NCI-H345 treated with DMSO at 0.1 percent for 48 hours (cell line): Measurements from ENCODE around the gene DNAJB12.
"Not testable (repeated sequence)": the region's sequence is repeated elsewhere in the genome, so short reads cannot be mapped to it uniquely, and the experiment has no call there.

Experiments
- DNase-seq: peaks from one replicate; lab custom pipeline; 2025; ENCODE audit not compliant: unreplicated experiment; lab: John Stamatoyannopoulos, UW

Gene DNAJB12

GRCh38 chr10:72353965-72354355 is 759 bp downstream of the DNAJB12 start:
- no peak for DNase-seq

DNA sequence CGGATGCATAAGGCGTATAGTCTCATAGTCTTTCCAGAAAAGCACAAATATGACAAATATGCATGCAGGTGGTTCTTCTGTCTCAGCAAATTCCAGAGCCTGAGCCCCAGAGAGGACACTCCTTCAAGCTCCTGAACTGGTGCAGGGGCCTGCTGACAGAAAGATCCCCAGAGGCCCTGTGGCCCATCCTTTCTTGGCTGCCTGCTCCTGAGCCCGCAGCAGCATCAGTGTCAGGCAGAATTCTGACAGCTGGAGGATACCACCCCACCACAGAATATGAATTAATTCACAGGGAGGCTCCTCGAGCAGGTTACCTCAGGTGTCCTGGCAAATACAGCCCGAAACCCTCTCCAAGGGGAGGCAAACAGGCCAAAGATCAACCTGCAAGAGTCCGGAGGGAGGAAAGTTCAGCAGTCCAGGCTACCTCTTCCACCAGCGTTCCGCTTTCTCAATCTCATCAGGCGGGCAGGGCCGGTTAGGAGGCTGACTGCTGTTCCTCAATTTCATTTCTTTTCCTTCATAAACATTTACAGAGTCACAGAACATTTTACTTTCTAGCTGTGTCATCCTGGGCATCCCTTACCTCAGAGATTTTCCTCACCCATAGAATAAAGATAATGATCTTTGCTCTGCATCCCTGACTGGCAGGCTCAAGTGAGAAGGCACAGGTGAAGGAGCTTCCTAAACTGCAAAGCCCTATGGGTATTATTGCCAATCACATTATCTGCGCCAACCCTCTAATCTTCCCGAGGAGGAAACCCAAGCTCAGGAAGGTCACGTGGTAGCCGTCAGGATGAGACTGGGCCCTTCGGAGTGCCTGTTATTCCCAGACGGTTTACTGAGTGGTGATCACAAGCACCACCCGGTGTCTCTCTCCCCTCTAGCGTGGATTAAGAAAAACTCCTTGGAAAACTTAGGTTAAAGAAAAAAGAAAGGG is 1.4 kb downstream of the DNAJB12 start:
- DNase-seq = no peak

DNA sequence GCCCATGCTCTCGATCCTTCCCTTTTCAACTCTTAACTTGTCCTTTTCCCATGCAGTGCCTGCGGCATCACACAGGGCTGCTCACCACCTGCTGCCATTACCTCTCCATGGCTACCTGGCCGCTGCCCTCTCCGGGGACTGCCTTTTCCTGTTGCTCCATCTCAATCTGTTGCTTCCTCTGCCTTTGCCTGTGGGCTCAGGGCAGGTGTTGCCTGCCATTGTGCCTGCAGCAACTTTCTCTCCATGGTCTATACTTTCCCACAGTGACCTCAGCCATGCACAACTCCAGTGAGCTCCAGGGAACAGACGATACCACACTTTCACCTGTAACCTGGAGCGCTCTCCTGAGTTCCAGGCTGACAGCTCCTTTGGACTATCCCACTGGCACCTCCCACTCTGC is 3.2 kb downstream of the DNAJB12 start:
- DNase-seq = no peak

GRCh38 chr10:72349438-72349837 is 5.3 kb downstream of the DNAJB12 start:
- no peak for DNase-seq

DNA sequence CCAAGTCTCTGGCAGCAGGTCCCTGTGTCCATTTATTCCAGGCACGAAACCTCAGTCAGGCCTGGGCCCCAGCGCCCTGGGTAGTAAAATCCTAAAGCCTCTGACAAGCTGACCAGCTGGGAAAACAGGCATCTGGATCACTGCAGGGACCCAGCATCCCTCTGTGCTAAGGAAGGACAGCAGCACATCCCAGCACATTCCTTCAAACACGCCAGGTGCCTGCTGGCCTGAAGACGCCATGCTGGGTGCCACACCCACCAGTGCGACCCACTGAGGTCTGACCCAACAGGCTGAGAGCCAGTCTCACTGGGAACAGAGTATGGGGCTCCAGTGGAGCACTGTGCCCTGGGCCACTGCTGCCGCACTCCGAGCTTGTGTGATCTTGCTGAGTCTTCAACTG is 6.4 kb downstream of the DNAJB12 start:
- DNase-seq = no peak

DNA sequence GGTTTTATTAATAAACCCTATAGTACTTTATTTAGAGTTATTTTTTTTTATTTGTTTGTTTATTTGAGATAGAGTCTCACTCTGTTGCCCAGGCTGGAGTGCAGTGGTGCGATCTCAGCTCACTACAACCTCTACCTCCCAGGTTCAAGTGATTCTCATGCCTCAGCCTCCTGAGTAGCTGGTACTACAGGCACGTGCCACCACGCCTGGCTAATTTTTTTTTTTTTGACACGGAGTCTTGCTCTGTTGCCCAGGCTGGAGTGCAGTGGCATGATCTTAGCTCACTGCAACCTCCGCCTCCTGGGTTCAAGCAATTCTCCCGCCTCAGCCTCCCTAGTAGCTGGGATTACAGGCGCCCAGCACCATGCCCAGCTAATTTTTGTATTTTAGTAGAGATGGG is 8.6 kb downstream of the DNAJB12 start:
- not testable (repeated sequence) for DNase-seq

DNA sequence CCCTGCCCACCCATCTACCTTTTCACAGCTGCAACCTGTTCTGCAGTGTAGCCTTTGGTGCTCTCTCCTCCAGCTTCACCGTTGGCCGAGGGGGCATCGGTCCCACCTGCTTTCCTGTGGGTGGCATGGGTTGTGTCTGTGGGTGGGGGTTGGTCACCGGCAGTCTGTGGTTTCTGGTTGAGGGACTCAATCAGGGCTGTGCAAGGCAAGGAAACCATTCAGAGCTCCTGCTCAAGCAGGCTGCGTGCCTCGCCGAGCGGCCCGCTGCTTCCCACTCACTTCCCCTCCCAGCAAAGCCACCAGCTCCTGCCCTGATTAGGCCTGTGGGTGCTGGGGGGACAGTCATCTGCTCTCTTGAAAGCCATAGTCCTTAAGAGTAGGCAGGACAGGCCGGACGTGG is 9.8 kb downstream of the DNAJB12 start:
- no peak for DNase-seq

- DNase-seq = no peak
These were observed 11.8 kb downstream of the DNAJB12 start for GRCh38 chr10:72342911-72343310.

DNA sequence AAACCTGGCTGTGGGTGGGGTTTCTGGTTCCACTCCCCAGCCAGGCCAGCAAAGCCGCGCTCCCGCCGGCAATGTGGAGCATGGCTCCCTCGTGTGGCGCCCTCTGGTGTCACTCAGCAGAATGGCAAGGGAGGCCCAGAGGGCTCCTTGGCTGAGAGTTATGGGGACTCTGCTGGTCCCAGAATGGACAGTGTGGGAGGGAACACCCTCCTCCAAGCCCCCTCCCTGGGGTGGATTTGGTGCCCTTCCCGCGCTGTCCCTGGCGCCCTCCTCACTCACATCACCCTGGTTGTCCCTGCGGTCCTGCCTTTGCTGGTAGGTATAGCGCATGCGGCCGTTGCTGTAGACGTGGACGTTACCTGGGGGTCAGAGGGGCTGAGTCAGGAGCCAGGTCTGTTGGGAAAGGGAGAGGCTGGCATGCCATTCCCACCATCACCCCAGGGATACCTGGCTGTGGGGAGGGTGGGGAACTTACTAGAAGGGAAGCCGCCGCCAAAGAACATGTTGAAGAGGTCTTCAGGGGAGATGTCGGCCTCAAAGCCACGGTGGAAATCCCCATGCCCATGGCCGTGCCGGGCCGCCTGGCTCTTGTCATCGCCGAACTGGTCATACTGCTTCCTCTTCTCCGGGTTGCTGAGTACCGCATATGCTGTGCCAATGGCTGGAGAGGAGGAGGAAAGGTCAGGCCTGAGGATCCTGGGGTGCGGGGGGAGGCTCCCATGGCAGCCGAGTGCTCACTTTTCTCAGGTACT is 14.0 kb downstream of the DNAJB12 start:
- peak; percentile 37 for DNase-seq

DNA sequence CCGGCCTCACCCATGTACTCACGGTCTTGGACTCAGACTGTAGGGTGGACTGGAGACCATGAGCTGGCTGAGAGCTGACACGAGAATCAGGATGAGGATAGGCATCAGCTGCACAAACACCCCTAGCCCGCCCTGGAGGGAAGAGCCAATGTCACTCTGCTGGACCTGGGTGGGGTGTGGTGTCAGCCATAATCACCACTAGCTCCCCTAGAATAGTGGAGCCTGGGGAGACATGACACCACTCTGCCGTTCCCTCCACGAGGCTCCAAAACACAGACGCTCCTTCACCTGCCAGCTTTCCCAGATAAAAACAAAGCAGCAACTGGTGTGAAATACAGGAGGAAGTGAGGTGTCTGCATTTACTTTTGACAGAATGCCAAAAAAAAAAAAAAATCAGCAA is 16.5 kb downstream of the DNAJB12 start:
- no peak for DNase-seq

DNA sequence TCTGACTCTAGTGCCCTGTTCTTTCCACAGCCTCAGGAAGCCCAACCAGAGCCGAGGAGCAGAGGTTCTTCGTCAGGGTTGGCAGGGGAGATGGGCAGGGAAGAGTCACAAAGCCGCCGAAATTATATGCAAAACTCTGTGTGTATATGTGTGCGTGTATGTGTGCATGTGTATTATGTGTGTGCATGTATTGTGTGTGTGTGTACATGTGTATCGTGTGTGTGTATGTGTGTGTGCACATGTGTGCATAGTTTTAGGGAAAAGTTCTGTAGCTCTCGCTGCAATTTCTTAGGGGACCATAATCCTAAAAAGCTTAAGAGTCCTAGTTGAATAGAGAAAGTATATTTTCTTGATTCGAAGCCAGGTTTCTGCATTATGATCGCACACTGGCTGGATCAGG is 17.0 kb downstream of the DNAJB12 start:
- no peak for DNase-seq

DNA sequence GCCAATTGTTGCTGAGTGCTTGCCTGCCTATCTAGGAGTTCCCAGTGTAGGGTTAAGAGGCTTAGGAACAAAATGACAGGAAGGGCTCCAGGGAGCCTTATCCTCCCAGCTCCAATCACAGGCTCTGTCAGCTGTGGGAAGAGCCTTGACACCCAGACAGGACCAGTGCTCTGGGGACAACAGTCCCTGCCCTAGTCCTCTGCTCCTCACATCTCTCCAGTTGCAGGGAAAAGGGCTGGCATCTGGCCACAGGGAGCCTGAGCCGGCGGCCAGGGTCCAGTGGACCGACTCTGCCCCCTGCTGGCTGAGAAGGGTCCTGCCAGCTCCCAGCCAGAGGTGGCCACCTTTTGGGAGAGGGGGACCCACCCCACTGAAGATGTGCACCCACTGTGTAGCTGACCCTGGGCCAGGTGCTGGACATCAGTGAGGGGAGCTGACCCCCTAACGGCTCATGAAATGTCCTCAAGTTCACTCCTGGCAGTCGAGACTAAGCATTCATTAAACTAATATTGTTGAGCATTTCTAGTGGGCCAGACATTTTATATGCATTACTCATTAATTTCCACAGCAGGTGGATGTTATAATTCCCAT is 17.6 kb downstream of the DNAJB12 start:
- no peak for DNase-seq

GRCh38 chr10:72336259-72337038 is 18.3 kb downstream of the DNAJB12 start:
- no peak for DNase-seq

GRCh38 chr10:72335394-72336258 is 19.1 kb downstream of the DNAJB12 start:
- no peak for DNase-seq

DNA sequence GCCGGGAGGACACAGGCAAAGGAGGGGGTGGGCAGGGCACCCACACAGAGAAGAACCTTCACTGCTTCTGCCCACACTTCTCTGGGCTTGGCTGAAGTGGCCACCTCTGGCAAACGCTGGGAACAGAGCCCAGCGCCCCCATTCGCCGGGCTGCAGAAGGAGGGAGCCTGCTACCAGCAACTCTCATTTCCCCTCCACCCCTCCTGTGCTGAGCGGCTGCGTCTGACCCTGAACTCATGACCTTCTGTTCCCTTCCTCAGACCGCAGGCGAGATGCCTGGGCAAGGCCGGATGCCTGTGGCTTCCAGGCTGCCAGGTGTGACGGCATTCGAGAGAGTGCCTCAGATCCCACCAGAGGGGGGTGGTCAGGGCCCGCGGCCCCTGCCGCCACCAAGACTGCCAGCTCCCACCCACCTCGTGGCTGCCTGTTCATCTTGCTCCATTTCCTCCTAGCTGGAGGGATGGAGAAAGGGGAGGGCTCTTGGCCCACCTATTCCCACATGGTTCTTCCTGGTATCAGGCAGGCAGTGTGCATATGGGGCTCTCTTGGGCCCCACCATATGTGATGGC is 19.8 kb downstream of the DNAJB12 start:
- no peak for DNase-seq

DNA sequence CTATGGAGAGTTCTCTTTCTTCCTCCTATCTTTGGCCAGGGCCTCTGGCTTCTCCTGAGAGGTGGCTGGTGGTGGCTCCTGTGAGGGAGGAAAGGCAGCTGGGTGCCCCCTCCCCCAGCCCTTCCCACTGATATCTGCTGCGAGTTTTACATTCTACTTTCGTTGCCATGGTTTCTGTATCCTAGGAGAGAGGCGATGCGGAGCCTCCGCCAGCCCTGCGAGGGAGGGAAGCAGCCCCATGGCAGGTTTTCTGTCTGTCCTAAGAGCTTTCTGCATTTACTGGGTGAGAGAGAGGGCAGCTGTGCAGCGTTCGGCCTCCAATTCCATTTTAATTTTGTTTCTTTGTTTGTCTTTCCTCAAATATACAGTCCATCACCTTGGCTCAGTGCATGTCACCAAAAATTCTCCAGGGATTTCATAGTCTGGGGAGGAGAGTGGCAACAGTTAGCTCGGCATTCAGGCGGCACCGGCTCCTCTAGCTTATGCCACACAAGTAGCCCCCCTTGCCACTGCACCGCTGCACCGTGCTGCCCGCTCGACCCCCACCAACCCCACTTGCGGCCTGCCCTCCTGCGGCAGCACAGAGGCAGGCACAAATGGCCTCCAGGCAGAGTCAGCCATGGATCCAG is 20.4 kb downstream of the DNAJB12 start:
- peak; percentile 76 for DNase-seq

DNA sequence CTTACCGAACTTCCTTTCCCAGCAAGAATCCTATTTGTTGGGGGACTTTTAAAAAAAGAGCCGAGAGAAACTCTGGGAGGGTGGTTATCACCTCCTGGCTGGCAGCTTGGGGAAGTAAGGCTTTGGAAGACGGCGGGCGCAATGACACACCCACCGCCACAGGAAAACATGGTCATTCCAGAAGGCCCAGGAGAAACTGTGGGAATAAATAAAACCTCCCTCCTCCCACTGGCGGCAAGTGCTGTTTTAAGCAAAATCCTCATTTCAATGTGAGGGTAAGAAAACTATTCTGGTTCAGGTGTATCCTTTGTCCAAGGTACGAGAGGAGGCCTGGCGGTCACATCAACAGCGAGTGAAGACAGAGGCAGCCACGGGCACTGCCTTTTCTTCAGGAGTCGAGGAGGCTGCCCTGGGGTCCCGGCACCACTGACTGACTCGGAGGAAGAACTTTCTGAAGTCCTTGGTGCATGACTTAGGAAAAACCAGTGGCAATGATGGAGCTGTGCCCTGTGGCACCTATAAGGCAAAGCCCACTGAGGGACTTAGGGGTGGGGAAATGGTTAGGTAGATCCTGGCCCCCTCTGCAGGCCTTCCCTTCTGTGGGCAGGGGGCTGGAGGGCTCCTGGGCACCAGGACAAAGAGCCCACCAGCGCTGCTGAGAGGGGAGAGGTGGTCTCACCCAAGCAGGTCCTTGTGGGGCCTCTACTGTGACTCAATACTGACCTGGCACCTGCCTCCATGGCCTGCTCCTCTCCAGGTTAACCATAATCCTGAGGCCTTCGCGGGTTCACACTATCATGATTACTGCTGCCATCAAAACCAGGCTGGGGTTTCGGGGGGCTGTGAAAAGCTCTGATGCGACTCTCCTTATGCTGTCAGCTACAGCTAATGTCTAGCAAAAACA is 21.4 kb downstream of the DNAJB12 start:
- no peak for DNase-seq

DNA sequence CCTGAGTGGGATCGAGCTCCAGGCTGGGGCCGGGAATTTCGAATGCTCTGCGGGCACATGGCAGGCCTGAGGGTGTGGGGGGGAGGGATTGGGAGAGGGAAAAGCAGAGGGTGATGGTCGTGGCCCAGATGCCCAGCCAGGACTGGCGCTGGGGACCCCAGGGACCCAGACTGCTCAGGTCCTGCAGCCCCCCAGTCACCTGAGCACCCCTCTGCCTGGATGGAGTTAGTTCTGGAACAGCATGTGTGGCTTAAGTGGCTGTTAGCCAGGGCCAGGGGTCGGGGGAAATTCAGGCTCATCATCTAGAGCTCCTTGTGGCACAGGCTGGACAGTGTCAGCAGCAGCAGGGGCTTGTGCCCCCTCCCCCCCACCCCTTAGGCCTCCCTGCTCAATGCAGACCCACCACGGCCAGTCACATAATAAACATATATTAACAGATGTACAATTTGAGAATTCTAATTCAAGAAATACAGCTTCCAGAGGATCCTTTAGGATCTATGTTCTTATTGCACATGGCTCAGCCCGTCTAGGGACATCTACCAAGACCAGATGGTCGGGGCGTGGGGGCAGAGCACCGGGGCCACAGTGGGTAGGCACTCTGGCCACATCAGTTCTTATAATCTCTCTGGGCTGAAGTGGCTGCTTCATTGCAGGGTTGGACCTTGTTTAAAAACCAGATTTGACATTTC is 22.2 kb downstream of the DNAJB12 start:
- no peak for DNase-seq
